Calu3 (cell line): ENCODE measurements around the gene UBE2M. TPM values are rescaled to one million over a fixed set of nuclear protein-coding genes. Genes with fewer than 3 reads are reported as not detected.
"Not testable (repeated sequence)": the region's sequence is repeated elsewhere in the genome, so short reads cannot be mapped to it uniquely, and the experiment has no call there.

ENCODE experiments used
- BruUV-seq: library from RNA; stranded (reverse); fragments of 400-500 nt; replicated peaks from 2 replicates; lab custom pipeline; 2021; lab: Mats Ljungman, UMichigan
- CTCF ChIA-PET: fragments of 300-600 bp; sonication (Branson Sonifier 250); formaldehyde crosslinking; loops from one replicate; lab custom pipeline; 2022; ENCODE audit warnings: antibody characterized with exemption; lab: Charles Lee
- DNase-seq: peaks from one replicate; pipeline ENCODE4 v3.0.0; 2022
- H3K27ac Mint-ChIP-seq: one replicate; pipeline ENCODE4 v1.8.0; 2022; ENCODE audit warnings: mixed read lengths; ENCODE audit not compliant: unreplicated experiment
- H3K27me3 Mint-ChIP-seq: one replicate; pipeline ENCODE4 v1.8.0; 2022; ENCODE audit warnings: mixed read lengths; ENCODE audit not compliant: unreplicated experiment
- H3K36me3 Mint-ChIP-seq: one replicate; pipeline ENCODE4 v1.8.0; 2022; ENCODE audit warnings: mild to moderate bottlenecking, moderate library complexity, mixed read lengths; ENCODE audit not compliant: insufficient read depth, unreplicated experiment
- H3K4me1 Mint-ChIP-seq: one replicate; pipeline ENCODE4 v1.8.0; 2022; ENCODE audit warnings: mild to moderate bottlenecking, low read depth, mixed read lengths; ENCODE audit not compliant: unreplicated experiment
- H3K4me3 Mint-ChIP-seq: one replicate; pipeline ENCODE4 v1.8.0; 2022; ENCODE audit warnings: mild to moderate bottlenecking, low read depth, moderate library complexity, mixed read lengths; ENCODE audit not compliant: unreplicated experiment
- H3K9me3 Mint-ChIP-seq: one replicate; pipeline ENCODE4 v1.8.0; 2022; ENCODE audit warnings: low read depth, mixed read lengths; ENCODE audit not compliant: unreplicated experiment
- intact Hi-C: fragments of 100-400 bp; cut with micrococcal nuclease; formaldehyde crosslinking; loops from one replicate; pipeline ENCODE4 v1.10.0; 2022; ENCODE audit not compliant: unreplicated experiment
- total RNA-seq: library from RNA; stranded (reverse); gene quantifications from 2 replicates; pipeline ENCODE4 v1.2.3, GENCODE V29; 2022
- TF ChIP-seq, protein P1 (sequence below): fragments of 200-600 bp; IDR thresholded peaks from one replicate; pipeline ENCODE4 v1.8.0; 2022; ENCODE audit warnings: antibody characterized with exemption; ENCODE audit not compliant: unreplicated experiment

The UBE2M gene
- total RNA-seq, 1 experiment from 2014 or later, result 131 TPM

DNA sequence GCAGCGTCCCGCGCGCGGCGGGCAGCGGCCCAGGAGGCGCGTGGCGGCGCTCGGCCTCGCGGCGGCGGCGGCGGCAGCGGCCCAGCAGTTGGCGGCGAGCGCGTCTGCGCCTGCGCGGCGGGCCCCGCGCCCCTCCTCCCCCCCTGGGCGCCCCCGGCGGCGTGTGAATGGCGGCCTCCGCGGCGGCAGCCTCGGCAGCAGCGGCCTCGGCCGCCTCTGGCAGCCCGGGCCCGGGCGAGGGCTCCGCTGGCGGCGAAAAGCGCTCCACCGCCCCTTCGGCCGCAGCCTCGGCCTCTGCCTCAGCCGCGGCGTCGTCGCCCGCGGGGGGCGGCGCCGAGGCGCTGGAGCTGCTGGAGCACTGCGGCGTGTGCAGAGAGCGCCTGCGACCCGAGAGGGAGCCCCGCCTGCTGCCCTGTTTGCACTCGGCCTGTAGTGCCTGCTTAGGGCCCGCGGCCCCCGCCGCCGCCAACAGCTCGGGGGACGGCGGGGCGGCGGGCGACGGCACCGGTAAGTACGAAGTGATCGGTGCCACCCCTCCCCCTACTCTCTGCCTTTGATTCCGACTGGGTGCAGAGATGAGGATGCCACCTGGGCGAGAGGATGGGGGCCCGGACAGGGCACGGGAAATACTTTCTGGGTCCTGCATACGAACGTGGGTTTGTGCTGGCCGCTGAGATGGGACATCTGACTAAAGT, 13.7 kb downstream of the UBE2M start:
- peak; percentile 88 for DNase-seq
- Mint-ChIP-seq H3K9me3 (no peaks in the 10 kb centered on the region), H3K27me3 (peaks cover 37% of the 10 kb centered on the region), H3K36me3 (peaks cover 64% of the 10 kb centered on the region), H3K4me1 (peaks cover 17% of the 10 kb centered on the region), H3K4me3 (peak overlapping the region; percentile 96), H3K27ac (peak overlapping the region; percentile 95)
- TF ChIP-seq, protein P1, sequence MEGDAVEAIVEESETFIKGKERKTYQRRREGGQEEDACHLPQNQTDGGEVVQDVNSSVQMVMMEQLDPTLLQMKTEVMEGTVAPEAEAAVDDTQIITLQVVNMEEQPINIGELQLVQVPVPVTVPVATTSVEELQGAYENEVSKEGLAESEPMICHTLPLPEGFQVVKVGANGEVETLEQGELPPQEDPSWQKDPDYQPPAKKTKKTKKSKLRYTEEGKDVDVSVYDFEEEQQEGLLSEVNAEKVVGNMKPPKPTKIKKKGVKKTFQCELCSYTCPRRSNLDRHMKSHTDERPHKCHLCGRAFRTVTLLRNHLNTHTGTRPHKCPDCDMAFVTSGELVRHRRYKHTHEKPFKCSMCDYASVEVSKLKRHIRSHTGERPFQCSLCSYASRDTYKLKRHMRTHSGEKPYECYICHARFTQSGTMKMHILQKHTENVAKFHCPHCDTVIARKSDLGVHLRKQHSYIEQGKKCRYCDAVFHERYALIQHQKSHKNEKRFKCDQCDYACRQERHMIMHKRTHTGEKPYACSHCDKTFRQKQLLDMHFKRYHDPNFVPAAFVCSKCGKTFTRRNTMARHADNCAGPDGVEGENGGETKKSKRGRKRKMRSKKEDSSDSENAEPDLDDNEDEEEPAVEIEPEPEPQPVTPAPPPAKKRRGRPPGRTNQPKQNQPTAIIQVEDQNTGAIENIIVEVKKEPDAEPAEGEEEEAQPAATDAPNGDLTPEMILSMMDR, result no peak
- BruUV-seq, result no TSS peak
- intact Hi-C loops, result loop anchor here (2.0 kb wide), 1 partner anchor 28 kb away; the partner anchor contains the start of gene MZF1
- CTCF ChIA-PET, result interaction anchor here (0.6 to 1.9 kb wide), 2 partner anchors 25 to 86 kb away, joined by 6 to 28 read pairs; partner anchors contain the start of gene ZBTB45

GRCh38 chr19:58543826-58544590, 14.4 kb downstream of the UBE2M start, which contains the start of gene TRIM28:
TSS of gene TRIM28 (plus strand) at chr19:58544064. CDS start at chr19:58544758, 694 bp downstream.
- Mint-ChIP-seq H3K27ac (peak within 1 kb of the TSS; percentile 95), H3K27me3 (peaks cover 44% of the 10 kb centered on the region), H3K36me3 (peaks cover 58% of the 10 kb centered on the region), H3K4me1 (peaks cover 17% of the 10 kb centered on the region), H3K4me3 (peak within 1 kb of the TSS; percentile 96), H3K9me3 (no peaks in the 10 kb centered on the region)
- DNase-seq, result peak; percentile 100
- TSS peak; percentile 96 for BruUV-seq
- TF ChIP-seq, protein P1, result no peak
- intact Hi-C loops, result loop anchor here (2.0 kb wide), 1 partner anchor 29 kb away; the partner anchor contains the start of gene MZF1
- CTCF ChIA-PET, result interaction anchor here (0.8 to 1.9 kb wide), 4 partner anchors 12 to 32 kb away, joined by 3 to 28 read pairs (median 4); partner anchors contain the start of gene ZBTB45

DNA sequence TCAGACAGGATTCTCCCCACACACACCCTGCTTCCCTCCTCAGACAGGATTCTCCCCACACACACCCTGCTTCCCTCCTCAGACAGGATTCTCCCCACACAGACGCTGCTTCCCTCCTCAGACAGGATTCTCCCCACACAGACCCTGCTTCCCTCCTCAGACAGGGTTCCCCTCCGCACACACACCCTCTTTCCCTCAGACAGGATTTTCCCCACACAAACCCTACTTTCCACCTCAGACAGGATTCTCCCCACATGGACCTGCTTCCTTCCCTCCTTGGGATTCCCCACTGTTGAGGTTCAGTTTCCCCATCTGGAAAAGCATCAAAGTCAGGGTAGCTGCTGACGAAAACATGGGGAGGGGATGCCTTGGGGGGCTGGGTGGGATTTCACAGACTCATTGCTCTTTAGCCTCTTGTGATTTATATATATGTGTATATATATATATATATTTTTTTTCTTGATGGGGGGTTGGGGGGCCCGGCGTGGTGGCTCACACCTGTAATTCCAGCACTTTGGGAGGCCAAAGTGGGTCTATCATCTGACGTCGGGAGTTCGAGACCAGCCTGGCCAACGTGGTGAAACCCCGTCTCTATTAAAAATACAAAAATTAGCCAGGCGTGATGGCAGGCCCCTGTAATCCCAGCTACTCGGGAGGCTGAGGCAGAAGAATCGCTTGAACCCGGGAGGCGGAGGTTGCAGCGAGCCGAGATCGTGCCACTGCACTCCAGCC, 15.6 kb downstream of the UBE2M start:
- H3K36me3 Mint-ChIP-seq, result peaks cover 53% of the 10 kb centered on the region
- peaks cover 56% of the 10 kb centered on the region for H3K27me3 Mint-ChIP-seq
- CTCF ChIA-PET, result interaction anchor here (0.9 to 1.9 kb wide), 3 partner anchors 11 to 33 kb away, joined by 3 to 28 read pairs (median 4); partner anchors contain the start of gene ZBTB45
- intact Hi-C loops, BruUV-seq, H3K9me3 Mint-ChIP-seq, DNase-seq: not testable (repeated sequence)
- H3K27ac Mint-ChIP-seq, result peak overlapping the region; percentile 95
- H3K4me3 Mint-ChIP-seq, result peak overlapping the region; percentile 96
- peaks cover 24% of the 10 kb centered on the region for H3K4me1 Mint-ChIP-seq

GRCh38 chr19:58539169-58539559, 19.2 kb downstream of the UBE2M start:
- H3K4me3 Mint-ChIP-seq, result peak overlapping the region; percentile 62
- CTCF ChIA-PET, BruUV-seq: not testable (repeated sequence)

More at GRCh38 chr19:58539169-58539559, 19.2 kb downstream of the UBE2M start:
- Mint-ChIP-seq H3K4me1 (peaks cover 11% of the 10 kb centered on the region), H3K27me3 (peaks cover 62% of the 10 kb centered on the region), H3K36me3 (peaks cover 21% of the 10 kb centered on the region)
- H3K9me3 Mint-ChIP-seq, intact Hi-C loops, H3K27ac Mint-ChIP-seq, DNase-seq: not testable (repeated sequence)
